GM18858 (cell line): ENCODE measurements around the gene FAM222A.

Source experiments
- ATAC-seq: cut with Tn5 transposase; IDR thresholded peaks from one replicate; pipeline ENCODE4 v1.9.1; 2021; ENCODE audit not compliant: unreplicated experiment

FAM222A gene

GRCh38 chr12:109770861-109771670, 57.4 kb downstream of the FAM222A start:
- ATAC-seq = no peak

- no peak for ATAC-seq
These were observed 58.4 kb downstream of the FAM222A start for GRCh38 chr12:109771746-109772621.

- ATAC-seq = no peak
These were observed 59.1 kb downstream of the FAM222A start for GRCh38 chr12:109772622-109773321.

GRCh38 chr12:109773384-109774011, 59.9 kb downstream of the FAM222A start:
- no peak for ATAC-seq

GRCh38 chr12:109775172-109775881, 61.7 kb downstream of the FAM222A start:
- no peak for ATAC-seq

GRCh38 chr12:109776624-109777023, 63.0 kb downstream of the FAM222A start:
- no peak for ATAC-seq

GRCh38 chr12:109777544-109777943, 63.9 kb downstream of the FAM222A start:
- no peak for ATAC-seq

- no peak for ATAC-seq
These were observed 65.1 kb downstream of the FAM222A start for GRCh38 chr12:109778684-109779083.

- ATAC-seq = no peak
These were observed 65.8 kb downstream of the FAM222A start for GRCh38 chr12:109779382-109779781.

- no peak for ATAC-seq
These were observed 68.2 kb downstream of the FAM222A start for GRCh38 chr12:109781668-109782325.

GRCh38 chr12:109782326-109782703, 68.7 kb downstream of the FAM222A start:
- ATAC-seq = no peak

GRCh38 chr12:109783135-109783964, 69.7 kb downstream of the FAM222A start:
- ATAC-seq = no peak

- no peak for ATAC-seq
These were observed 70.3 kb downstream of the FAM222A start for GRCh38 chr12:109783965-109784244.

GRCh38 chr12:109785854-109786253, 72.2 kb downstream of the FAM222A start:
- ATAC-seq = no peak

GRCh38 chr12:109786799-109787198, 73.2 kb downstream of the FAM222A start:
- no peak for ATAC-seq

- no peak for ATAC-seq
These were observed 76.0 kb downstream of the FAM222A start for GRCh38 chr12:109789526-109790048.

GRCh38 chr12:109792992-109793391, 79.4 kb downstream of the FAM222A start:
- no peak for ATAC-seq

GRCh38 chr12:109793411-109793810, 79.8 kb downstream of the FAM222A start:
- no peak for ATAC-seq
